NCI-H2107 treated with DMSO at 0.1 percent for 48 hours (cell line): Measurements from ENCODE around the gene SOWAHB.
A peak's percentile ranks its signal among the peaks of the same experiment; 100 is the strongest.

Experiments used
- DNase-seq: peaks from one replicate; lab custom pipeline; 2025; ENCODE audit not compliant: unreplicated experiment; lab: John Stamatoyannopoulos, UW

SOWAHB gene, protein sequence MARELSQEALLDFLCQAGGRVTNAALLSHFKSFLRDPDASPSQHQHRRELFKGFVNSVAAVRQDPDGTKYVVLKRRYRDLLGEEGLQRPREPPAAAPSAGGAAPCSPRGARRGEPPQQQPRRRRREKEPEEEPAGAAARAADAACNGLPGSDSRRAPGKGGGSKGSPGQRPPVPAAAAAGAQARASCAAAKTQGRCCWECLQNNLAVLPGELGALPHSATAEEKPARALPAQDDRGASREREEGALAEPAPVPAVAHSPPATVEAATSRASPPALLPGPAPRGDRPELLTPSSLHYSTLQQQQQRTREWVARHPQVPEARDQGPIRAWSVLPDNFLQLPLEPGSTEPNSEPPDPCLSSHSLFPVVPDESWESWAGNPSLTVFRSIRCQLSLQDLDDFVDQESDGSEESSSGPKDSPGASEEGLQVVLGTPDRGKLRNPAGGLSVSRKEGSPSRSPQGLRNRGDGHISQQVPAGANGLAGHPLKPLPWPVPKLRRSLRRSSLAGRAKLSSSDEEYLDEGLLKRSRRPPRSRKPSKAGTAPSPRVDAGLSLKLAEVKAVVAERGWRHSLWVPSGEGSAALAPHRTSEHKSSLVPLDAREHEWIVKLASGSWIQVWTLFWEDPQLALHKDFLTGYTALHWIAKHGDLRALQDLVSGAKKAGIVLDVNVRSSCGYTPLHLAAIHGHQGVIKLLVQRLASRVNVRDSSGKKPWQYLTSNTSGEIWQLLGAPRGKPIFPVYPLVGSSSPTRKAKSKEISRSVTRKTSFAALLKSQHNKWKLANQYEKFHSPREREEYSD

DNA sequence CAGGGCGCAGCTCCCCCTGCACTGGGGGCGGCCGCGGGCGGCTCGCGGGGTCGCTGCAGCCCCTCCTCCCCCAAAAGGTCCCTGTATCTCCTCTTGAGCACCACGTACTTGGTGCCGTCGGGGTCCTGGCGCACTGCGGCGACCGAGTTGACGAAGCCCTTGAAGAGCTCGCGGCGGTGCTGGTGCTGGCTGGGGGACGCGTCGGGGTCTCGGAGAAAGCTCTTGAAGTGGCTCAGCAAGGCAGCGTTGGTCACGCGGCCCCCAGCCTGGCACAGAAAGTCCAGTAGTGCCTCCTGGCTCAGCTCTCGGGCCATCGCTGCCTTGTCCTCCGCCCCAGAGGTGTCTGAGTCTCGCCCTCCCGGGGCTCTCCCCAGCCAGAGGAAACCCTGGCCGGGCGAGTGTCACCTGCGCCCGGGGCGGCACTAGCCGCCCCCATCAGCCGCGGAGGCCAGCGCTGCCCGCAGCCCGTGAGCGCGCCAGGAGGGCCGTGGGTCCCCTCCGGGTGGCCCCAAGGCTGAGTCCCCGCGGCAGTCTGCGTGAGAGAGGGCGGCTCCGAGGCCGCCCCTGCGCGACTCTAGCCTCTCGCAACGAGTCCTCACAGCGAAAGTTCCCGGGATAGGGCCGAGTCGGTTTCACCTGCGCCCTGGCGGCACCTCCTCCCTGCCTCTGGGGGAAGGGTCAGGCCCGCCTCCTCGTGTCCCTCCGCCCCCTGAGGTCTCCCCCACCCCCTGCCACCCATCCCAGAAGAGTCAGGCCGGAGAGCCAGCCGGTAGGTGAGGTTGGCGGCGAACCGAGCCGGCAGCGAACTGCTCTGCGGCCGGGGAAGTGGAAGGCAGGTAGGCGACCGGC, at the start of gene SOWAHB:
Gene SOWAHB (minus strand): TSS at position 609 of the 849 bp plus-strand sequence. CDS start 295 bp downstream, at position 314.
- DNase-seq = peak; percentile 40

DNA sequence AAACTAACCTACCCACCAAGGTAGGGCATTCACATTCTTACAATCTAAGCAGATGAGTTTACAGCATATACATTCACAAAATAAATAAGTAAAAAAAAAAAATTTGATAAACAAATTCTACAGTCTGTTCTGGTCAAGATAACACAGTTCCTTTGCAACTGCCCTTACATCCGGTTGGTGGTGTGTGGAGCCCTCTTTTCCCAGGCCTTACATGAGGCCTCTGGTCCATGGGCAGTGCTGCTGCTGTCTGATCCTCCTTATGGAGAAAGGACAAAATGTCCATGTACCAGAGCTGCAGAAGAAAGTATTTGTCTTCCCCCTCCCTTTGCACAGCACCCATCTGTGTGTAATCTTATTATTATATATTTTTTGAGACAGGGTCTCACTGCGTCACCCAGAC, 49.4 kb upstream of the SOWAHB start:
- no peak for DNase-seq

GRCh38 chr4:76943790-76944189, 45.8 kb upstream of the SOWAHB start:
- DNase-seq = no peak

- DNase-seq = no peak
These were observed 45.2 kb upstream of the SOWAHB start for GRCh38 chr4:76943129-76943620.

DNA sequence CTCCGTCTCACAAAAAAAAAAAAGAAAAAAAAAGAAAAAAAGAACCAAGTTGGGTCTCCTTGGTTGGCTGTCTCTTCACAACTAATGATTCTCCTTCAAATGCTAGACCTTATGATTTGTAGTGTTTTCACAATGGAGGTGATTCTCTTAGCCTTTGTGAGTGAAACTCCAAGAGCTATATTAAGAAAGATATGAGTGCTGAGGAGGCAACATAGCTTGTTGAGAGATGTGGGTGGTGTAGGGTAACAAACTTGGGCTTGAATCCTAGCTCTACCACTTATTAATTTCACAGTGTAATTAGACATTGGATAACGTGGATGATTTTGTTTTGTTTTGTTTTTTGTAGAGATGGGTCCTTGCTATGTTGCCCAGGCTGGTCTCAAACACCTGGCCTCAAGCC, 41.2 kb upstream of the SOWAHB start:
- DNase-seq = no peak

DNA sequence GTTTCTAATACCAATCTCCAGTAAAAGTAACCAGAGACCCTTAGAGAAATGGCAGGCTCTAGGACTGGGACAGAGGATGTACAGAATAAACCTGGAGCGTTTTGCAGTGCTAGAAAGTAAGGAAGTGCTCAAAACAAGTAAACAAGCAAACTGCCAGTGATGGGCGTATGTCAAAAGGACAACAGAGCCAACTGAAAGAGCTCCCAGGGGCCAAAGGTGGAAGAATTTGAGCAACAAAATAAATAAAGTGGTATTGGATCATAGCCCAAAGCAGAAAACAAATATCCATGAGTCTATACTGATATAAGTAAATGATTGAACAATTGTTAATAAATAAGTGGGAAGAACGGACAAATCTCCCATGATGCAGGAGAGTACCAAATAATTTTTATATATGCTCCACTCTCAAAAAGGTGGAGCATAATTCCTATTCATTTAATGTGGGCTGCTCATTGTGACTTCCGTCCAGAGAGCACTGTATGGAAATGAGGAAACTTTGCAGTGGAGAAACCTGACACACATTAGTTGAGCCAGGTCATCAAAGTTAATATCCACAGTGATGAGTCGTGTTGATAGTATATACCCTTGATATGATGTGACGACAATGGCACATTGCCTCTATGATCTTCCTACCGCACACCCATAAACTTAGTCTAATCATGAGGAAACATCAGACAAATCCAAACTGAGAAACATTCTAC, 33.8 kb upstream of the SOWAHB start:
- no peak for DNase-seq

GRCh38 chr4:76931087-76931486, 33.1 kb upstream of the SOWAHB start:
- no peak for DNase-seq

GRCh38 chr4:76930685-76931084, 32.7 kb upstream of the SOWAHB start:
- DNase-seq = no peak

- DNase-seq = no peak
These were observed 28.9 kb upstream of the SOWAHB start for GRCh38 chr4:76926841-76927240.

GRCh38 chr4:76923619-76924357, 25.8 kb upstream of the SOWAHB start:
- no peak for DNase-seq

- DNase-seq = no peak
These were observed 22.8 kb upstream of the SOWAHB start for GRCh38 chr4:76920715-76921114.

GRCh38 chr4:76909711-76910110, 11.8 kb upstream of the SOWAHB start:
- no peak for DNase-seq

GRCh38 chr4:76905521-76905920, 7.6 kb upstream of the SOWAHB start:
- DNase-seq = no peak

- DNase-seq = no peak
These were observed 6.8 kb upstream of the SOWAHB start for GRCh38 chr4:76904646-76905190.

DNA sequence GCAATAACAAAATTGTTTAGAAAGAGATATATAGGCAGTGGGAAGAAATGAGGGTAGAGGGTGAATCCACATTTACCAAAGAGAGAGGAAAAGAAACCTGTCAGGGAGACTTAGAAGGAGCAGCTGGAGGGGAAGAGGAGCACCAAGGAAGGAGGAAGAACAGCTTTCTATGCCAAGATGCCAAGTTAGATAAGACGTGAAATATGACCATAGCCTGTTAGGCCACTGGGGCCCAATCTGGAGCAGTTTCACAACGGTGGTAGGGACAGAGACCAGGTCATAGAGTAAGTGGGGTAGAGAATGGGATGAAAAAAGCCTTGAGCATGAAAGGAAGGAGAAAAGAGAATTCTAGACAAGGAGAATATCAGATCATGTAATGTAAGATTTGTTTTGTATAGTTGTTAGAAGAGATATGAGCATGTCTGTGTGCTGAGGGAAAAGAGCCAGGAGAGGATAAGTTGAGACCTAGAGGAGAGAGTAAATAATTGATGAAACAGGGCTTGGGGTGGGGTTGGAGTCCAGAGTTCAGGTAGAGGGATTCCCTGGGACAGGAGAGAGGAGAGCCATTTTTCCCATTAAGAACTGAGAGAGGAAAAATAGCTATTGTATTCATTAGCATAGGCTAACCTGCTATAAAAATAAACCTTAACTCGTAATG, 4.4 kb upstream of the SOWAHB start:
- DNase-seq = no peak

- no peak for DNase-seq
These were observed 1.2 kb upstream of the SOWAHB start for GRCh38 chr4:76898949-76899645.

- no peak for DNase-seq
These were observed 395 bp upstream of the SOWAHB start for GRCh38 chr4:76898385-76898692.
